A549 (cell line): ENCODE results near the gene IRX3. TPM values are rescaled to one million over a fixed set of nuclear protein-coding genes. Genes with fewer than 3 reads are reported as not detected.

Experiments used
- ATAC-seq, 2 experiments: fragments of 200-7000 bp in 1 of 2; fragments of >200 bp in 1 of 2; cut with Nextera tagmentation in 1 of 2; cut with Tn5 transposase in 1 of 2; 3 replicates each; pipeline versions ENCODE4 v1.8.0 to v1.9.1; 2018 to 2020; ENCODE audit warnings: mild to moderate bottlenecking in 1 of 2, moderate library complexity in 1 of 2
- CTCF ChIA-PET: fragments of 300-600 bp; sonication (Branson Sonifier 250); formaldehyde crosslinking; extraction: SDS; loops from one replicate; lab custom pipeline; 2021; ENCODE audit warnings: antibody characterized with exemption, inconsistent platforms; lab: Yijun Ruan, JAX
- POLR2A ChIA-PET: fragments of 350-600 bp; formaldehyde crosslinking; extraction: SDS; loops from one replicate; lab custom pipeline; 2021; ENCODE audit warnings: antibody characterized with exemption, inconsistent platforms; lab: Yijun Ruan, JAX
- DNase-seq, 2 experiments: peaks; one replicate each; pipeline versions ENCODE4 v3.0.0 to v3.0.0-alpha.2; 2011 to 2016; ENCODE audit warnings: low read depth in 1 of 2, low spot score in 1 of 2
- FAIRE-seq: peaks from 2 replicates; lab custom pipeline; 2011; peaks lifted over from hg19 to GRCh38; lab: Jason Lieb, UNC
- H3K27ac ChIP-seq, 2 experiments: fragments of >200 bp; sonication (Bioruptor Twin); formaldehyde crosslinking; 3 replicates each; pipeline ENCODE4 v1.5.1; 2016 to 2017
- H3K4me1 ChIP-seq: fragments of >200 bp; sonication (Bioruptor Twin); formaldehyde crosslinking; 3 replicates; pipeline ENCODE4 v1.6.1; 2016
- H3K4me2 ChIP-seq: fragments of >200 bp; sonication (Bioruptor Twin); formaldehyde crosslinking; 3 replicates; pipeline ENCODE4 v1.6.1; 2016
- H3K4me3 ChIP-seq: fragments of >200 bp; sonication (Bioruptor Twin); formaldehyde crosslinking; 3 replicates; pipeline ENCODE4 v1.5.1; 2016
- H3K9me3 ChIP-seq: fragments of >200 bp; sonication (Bioruptor Twin); formaldehyde crosslinking; 3 replicates; pipeline ENCODE4 v1.6.1; 2016
- BHLHE40 ChIP-seq: IDR thresholded peaks from 2 replicates; pipeline ENCODE4 v1.6.1; 2012; ENCODE audit warnings: low read depth, low read length, inconsistent platforms
- CEBPB ChIP-seq, 2 experiments: fragments of >200 bp in 1 of 2; sonication (Bioruptor Twin) in 1 of 2; formaldehyde crosslinking in 1 of 2; IDR thresholded peaks; 2 replicates each; pipeline ENCODE4 v1.6.1; 2012 to 2016
- CHD2 ChIP-seq: fragments of 150-350 bp; IDR thresholded peaks from 2 replicates; pipeline ENCODE4 v1.6.1; 2014; ENCODE audit warnings: low read length; ENCODE audit not compliant: partially characterized antibody
- ESRRA ChIP-seq: fragments of 150-350 bp; IDR thresholded peaks from 2 replicates; pipeline ENCODE4 v1.6.1; 2014; ENCODE audit warnings: mild to moderate bottlenecking, low read length, borderline replicate concordance
- FOSL2 ChIP-seq, 2 experiments: fragments of 450-650 bp in 1 of 2; fragments of >200 bp in 1 of 2; sonication (Bioruptor Twin) in 1 of 2; formaldehyde crosslinking; IDR thresholded peaks; 2 replicates each; pipeline versions ENCODE4 v1.5.0 to v1.6.1; 2016 to 2020; ENCODE audit warnings: mild to moderate bottlenecking in 1 of 2, moderate library complexity in 1 of 2
- GATA3 ChIP-seq: IDR thresholded peaks from 2 replicates; pipeline ENCODE4 v1.6.1; 2012; ENCODE audit warnings: borderline replicate concordance
- HOXA7 ChIP-seq: fragments of 250-450 bp; sonication (Bioruptor Pico); IDR thresholded peaks from 2 replicates; pipeline ENCODE4 v1.5.0; 2020; ENCODE audit warnings: mild to moderate bottlenecking, moderate library complexity
- HOXB13 ChIP-seq: fragments of 250-450 bp; sonication (Bioruptor Pico); IDR thresholded peaks from 2 replicates; pipeline ENCODE4 v1.5.0; 2020; ENCODE audit warnings: low read depth, mild to moderate bottlenecking, moderate library complexity
- JUNB ChIP-seq: fragments of >200 bp; sonication (Bioruptor Twin); formaldehyde crosslinking; IDR thresholded peaks from 2 replicates; pipeline ENCODE4 v1.6.1; 2016
- KDM5A ChIP-seq: fragments of 200-600 bp; sonication (generic); IDR thresholded peaks from 2 replicates; pipeline ENCODE4 v1.6.1; 2016; ENCODE audit warnings: antibody characterized with exemption, mild to moderate bottlenecking
- MAFK ChIP-seq: fragments of 450-650 bp; IDR thresholded peaks from 2 replicates; pipeline ENCODE4 v1.6.1; 2014; ENCODE audit not compliant: partially characterized antibody
- NR3C1 ChIP-seq: fragments of >200 bp; sonication (Bioruptor Twin); formaldehyde crosslinking; IDR thresholded peaks from 3 replicates; pipeline ENCODE4 v1.6.1; 2017
- PHF8 ChIP-seq: fragments of 200-600 bp; sonication (generic); IDR thresholded peaks from 2 replicates; pipeline ENCODE4 v1.6.1; 2016; ENCODE audit warnings: low read depth, mild to moderate bottlenecking, antibody characterized with exemption, moderate library complexity, borderline replicate concordance
- RARB ChIP-seq: fragments of 250-450 bp; sonication (Bioruptor Pico); IDR thresholded peaks from 2 replicates; pipeline ENCODE4 v1.8.0; 2021; ENCODE audit warnings: mild to moderate bottlenecking, moderate library complexity
- RCOR1 ChIP-seq: fragments of 150-350 bp; IDR thresholded peaks from 2 replicates; pipeline ENCODE4 v1.6.1; 2014; ENCODE audit warnings: antibody characterized with exemption, low read length, low read depth
- SMC3 ChIP-seq: fragments of >200 bp; sonication (Bioruptor Twin); formaldehyde crosslinking; IDR thresholded peaks from 3 replicates; pipeline ENCODE4 v1.6.1; 2018; ENCODE audit warnings: inconsistent platforms
- SREBF2 ChIP-seq: fragments of 450-650 bp; IDR thresholded peaks from 2 replicates; pipeline ENCODE4 v1.6.1; 2014; ENCODE audit warnings: mild to moderate bottlenecking, moderate library complexity
- WGBS: methylation state at CpG from one replicate; pipeline ENCODE4 v1.1.6; 2017; ENCODE audit errors: missing lambda C conversion rate; 5-methylcytosine and 5-hydroxymethylcytosine counted together
- polyA plus RNA-seq, 4 experiments: library from polyadenylated mRNA; depleted of rRNA in 3 of 4; stranded (reverse); fragments of >200 nt; fragmentation: RNase III in 1 of 4; extraction: RNeasy Plus Mini Kit Qiagen cat#74134 plus additional on column Dnase treatment in 1 of 4; gene quantifications; 2 replicates in 3 of 4; 3 replicates in 1 of 4; pipeline ENCODE4 v1.2.3, GENCODE V29; 2011 to 2017
- TF ChIP-seq, protein P1 (sequence below): fragments of 250-450 bp; sonication (Bioruptor Pico); IDR thresholded peaks from 2 replicates; pipeline ENCODE4 v1.5.0; 2020; ENCODE audit warnings: low read depth, mild to moderate bottlenecking, moderate library complexity
- TF ChIP-seq, protein P2 (sequence below): fragments of 200-600 bp; sonication (generic); IDR thresholded peaks from 2 replicates; pipeline ENCODE4 v1.6.1; 2016; ENCODE audit warnings: antibody characterized with exemption, mild to moderate bottlenecking, moderate library complexity
- TF ChIP-seq, protein P3 (sequence below): fragments of >200 bp; sonication (Bioruptor Twin); formaldehyde crosslinking; IDR thresholded peaks from 3 replicates; pipeline ENCODE4 v1.5.1; 2016

Gene IRX3
- polyA plus RNA-seq, 2 of the 4 experiments (the other 2 are of a cell fraction), result 1.7 to 3.2 TPM

DNA sequence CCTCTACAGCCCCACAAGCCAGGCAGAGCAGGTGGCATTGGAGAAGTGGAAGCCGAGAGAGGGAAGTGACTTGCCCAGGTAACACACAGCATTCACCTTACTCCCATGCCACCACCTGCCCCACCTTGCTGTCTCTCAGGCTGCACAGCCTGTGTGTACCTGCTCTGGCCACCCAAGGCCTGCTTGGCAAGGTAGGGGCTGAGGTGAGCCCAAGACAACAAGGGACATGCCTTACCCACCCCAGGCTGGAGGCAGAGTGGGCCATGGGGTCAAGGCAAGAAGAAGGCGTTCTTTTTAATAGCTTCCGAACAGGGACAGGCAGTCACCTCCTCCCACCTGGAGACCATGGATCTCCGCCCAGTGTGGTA, 40.1 kb downstream of the IRX3 start:
- DNase-seq (no peak), FAIRE-seq (no peak), ATAC-seq (no peak)
- 64% methylated on average over 3 of the region's 4 CpGs for WGBS
- CTCF ChIA-PET, result no interaction called here
- Histone ChIP-seq H3K9me3 (no peaks in the 10 kb centered on the region), H3K4me2 (no peak overlapping the region), H3K4me3 (no peak overlapping the region), H3K4me1 (0 out of 3 replicates have a peak, but pooled peaks cover 5% of the 10 kb centered on the region), H3K27ac (no peak overlapping the region)
- TF ChIP-seq, protein P1, sequence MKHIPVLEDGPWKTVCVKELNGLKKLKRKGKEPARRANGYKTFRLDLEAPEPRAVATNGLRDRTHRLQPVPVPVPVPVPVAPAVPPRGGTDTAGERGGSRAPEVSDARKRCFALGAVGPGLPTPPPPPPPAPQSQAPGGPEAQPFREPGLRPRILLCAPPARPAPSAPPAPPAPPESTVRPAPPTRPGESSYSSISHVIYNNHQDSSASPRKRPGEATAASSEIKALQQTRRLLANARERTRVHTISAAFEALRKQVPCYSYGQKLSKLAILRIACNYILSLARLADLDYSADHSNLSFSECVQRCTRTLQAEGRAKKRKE, result no peak
- no peak for TF ChIP-seq ESRRA
- POLR2A ChIA-PET, result no interaction called here

DNA sequence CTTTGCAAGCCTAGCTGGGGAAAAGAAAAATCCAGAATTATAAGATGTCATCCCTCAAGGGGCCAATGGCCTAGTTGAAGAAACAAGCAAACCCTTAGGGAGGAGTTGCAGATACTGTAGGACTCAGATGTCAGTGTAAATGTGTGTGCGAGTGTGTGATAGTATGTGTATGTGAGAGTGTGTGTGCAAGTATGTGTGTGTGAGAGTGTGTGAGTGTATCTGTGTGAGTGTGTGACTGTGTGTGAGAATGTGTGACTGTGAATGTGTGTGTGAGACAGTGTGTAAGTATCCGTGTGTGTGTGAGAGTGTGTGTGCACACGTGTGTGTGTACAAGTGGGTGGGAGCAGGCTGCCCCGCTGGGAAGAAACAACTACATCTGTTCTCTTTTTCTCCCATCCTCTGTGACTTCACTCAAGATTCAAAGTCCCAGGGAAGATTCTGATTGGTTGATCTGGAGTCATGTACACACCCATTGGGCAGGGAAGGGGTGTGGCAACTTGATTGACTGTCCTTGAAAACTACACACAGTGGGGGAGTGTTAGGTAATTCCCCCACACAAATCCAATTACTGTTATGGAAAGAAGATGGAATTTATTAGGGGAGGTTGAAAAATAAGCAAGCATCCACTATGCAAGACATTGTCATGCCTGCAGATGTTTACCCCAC, 40.7 kb downstream of the IRX3 start:
- DNase-seq (no peak), FAIRE-seq (no peak), ATAC-seq (no peak)
- no peak overlapping the region for H3K27ac ChIP-seq
- H3K4me2 ChIP-seq, result no peak overlapping the region
- 0 out of 3 replicates have a peak, but pooled peaks cover 5% of the 10 kb centered on the region for H3K4me1 ChIP-seq
- TF ChIP-seq FOSL2 (IDR thresholded peaks at IDR 0.05), result no peak
- no peak for TF ChIP-seq FOSL2 (CRISPR knock-in tag; IDR thresholded peaks at IDR 0.05)
- TF ChIP-seq, protein P2, sequence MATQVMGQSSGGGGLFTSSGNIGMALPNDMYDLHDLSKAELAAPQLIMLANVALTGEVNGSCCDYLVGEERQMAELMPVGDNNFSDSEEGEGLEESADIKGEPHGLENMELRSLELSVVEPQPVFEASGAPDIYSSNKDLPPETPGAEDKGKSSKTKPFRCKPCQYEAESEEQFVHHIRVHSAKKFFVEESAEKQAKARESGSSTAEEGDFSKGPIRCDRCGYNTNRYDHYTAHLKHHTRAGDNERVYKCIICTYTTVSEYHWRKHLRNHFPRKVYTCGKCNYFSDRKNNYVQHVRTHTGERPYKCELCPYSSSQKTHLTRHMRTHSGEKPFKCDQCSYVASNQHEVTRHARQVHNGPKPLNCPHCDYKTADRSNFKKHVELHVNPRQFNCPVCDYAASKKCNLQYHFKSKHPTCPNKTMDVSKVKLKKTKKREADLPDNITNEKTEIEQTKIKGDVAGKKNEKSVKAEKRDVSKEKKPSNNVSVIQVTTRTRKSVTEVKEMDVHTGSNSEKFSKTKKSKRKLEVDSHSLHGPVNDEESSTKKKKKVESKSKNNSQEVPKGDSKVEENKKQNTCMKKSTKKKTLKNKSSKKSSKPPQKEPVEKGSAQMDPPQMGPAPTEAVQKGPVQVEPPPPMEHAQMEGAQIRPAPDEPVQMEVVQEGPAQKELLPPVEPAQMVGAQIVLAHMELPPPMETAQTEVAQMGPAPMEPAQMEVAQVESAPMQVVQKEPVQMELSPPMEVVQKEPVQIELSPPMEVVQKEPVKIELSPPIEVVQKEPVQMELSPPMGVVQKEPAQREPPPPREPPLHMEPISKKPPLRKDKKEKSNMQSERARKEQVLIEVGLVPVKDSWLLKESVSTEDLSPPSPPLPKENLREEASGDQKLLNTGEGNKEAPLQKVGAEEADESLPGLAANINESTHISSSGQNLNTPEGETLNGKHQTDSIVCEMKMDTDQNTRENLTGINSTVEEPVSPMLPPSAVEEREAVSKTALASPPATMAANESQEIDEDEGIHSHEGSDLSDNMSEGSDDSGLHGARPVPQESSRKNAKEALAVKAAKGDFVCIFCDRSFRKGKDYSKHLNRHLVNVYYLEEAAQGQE, result no peak
- no peak for TF ChIP-seq MAFK
- no peak for TF ChIP-seq CHD2
- TF ChIP-seq NR3C1, result no peak
- no peak for TF ChIP-seq HOXB13
- no peak for TF ChIP-seq SMC3
- TF ChIP-seq, protein P3, sequence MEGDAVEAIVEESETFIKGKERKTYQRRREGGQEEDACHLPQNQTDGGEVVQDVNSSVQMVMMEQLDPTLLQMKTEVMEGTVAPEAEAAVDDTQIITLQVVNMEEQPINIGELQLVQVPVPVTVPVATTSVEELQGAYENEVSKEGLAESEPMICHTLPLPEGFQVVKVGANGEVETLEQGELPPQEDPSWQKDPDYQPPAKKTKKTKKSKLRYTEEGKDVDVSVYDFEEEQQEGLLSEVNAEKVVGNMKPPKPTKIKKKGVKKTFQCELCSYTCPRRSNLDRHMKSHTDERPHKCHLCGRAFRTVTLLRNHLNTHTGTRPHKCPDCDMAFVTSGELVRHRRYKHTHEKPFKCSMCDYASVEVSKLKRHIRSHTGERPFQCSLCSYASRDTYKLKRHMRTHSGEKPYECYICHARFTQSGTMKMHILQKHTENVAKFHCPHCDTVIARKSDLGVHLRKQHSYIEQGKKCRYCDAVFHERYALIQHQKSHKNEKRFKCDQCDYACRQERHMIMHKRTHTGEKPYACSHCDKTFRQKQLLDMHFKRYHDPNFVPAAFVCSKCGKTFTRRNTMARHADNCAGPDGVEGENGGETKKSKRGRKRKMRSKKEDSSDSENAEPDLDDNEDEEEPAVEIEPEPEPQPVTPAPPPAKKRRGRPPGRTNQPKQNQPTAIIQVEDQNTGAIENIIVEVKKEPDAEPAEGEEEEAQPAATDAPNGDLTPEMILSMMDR, result no peak
- H3K4me3 ChIP-seq, result no peak overlapping the region
- 50% methylated on average over 4 of the region's 4 CpGs for WGBS
- no peaks in the 10 kb centered on the region for H3K9me3 ChIP-seq
- ChIA-PET POLR2A (no interaction called here), CTCF (no interaction called here)

DNA sequence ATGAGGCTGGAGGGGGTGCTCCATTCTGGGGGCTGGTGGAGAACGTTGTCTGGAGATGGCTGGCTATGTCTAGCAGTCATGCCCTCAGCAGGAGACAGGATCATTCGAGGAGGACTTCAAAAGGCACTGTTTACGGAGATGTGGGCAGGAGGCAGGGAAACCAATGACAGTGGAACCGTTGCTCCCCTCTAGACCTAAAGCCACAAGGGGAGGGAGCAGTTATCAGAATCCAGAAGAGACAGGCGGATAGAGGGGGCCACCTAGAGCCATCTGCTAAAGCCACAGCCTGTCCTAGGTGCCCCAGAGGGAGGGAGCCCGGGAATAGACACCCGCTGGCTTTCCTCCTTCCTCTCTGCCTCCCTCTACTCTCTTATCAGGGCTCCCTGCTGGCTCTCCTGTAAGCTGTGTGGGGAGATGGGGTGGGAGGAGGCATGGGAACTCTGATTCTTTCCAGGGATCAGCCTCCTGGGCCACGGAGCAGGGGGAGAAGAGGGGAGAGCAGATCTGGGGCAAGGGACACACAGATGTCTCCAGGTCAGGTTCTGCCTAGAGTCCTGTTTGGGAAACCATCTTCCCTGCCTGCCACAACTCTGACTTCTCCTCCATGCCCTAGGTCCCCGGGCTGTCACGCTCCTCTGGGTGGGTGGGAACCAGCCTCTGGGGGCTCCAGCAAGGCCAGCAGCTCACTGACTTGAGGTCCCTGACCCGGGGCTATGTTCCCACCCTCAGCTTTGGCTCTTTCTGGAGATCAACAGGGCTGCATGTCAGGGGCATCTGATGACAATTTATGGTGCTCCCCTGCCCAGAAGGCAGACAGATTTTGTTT, 42.3 kb downstream of the IRX3 start:
- peak overlapping the region in 1 of 2 experiments; percentile 39; a peak in 1 of 6 replicates for H3K27ac ChIP-seq
- 16% methylated on average over 9 of the region's 11 CpGs for WGBS
- no peaks in the 10 kb centered on the region for H3K9me3 ChIP-seq
- DNase-seq (no peak), FAIRE-seq (no peak), ATAC-seq (peak in 1 of 2 experiments; percentile 59; a peak in 3 of 6 replicates)
- H3K4me3 ChIP-seq, result no peak overlapping the region
- CTCF ChIA-PET, result interaction anchor here (1.0 kb wide), 1 partner anchor 14 kb away, joined by 3 read pairs; no protein-coding TSS in a partner anchor
- POLR2A ChIA-PET, result no interaction called here
- H3K4me2 ChIP-seq, result no peak overlapping the region
- 0 out of 3 replicates have a peak, but pooled peaks cover 5% of the 10 kb centered on the region for H3K4me1 ChIP-seq
- no peak for TF ChIP-seq HOXA7 (CRISPR knock-in tag)
- TF ChIP-seq FOSL2 (IDR thresholded peaks at IDR 0.05), result no peak
- TF ChIP-seq FOSL2 (CRISPR knock-in tag; IDR thresholded peaks at IDR 0.05), result no peak
- no peak for TF ChIP-seq CHD2
- TF ChIP-seq PHF8, result no peak
- TF ChIP-seq BHLHE40, result no peak
- TF ChIP-seq HOXB13, result no peak
- TF ChIP-seq SREBF2, result no peak
- no peak for TF ChIP-seq RARB (CRISPR knock-in tag)
- TF ChIP-seq JUNB, result no peak
- TF ChIP-seq, protein P2, result no peak
- no peak for TF ChIP-seq ESRRA
- no peak for TF ChIP-seq KDM5A
- TF ChIP-seq RCOR1, result no peak
- no peak for TF ChIP-seq GATA3
- TF ChIP-seq CEBPB (IDR thresholded peaks at IDR 0.05), result no peak
